ENCODE data around the gene NCAM1.

NCAM1 gene

GRCh38 chr11:113319085-113319484 is 357.9 kb downstream of the NCAM1 start:
- no peak for DNase-seq

GRCh38 chr11:113322158-113322557 is 360.9 kb downstream of the NCAM1 start:
- no peak for DNase-seq

GRCh38 chr11:113324250-113324649 is 363.0 kb downstream of the NCAM1 start:
- no peak for DNase-seq

Data from NCI-H1694 (cell line).